CD4-positive, alpha-beta T cell (primary cell): ENCODE measurements around the gene DRC3. TPM values are rescaled to one million over a fixed set of nuclear protein-coding genes. Genes with fewer than 3 reads are reported as not detected.

ENCODE experiments used
- ATAC-seq: fragments of 200-7000 bp; cut with Tn5 transposase; one replicate; pipeline ENCODE4 v1.10.0; 2022; ENCODE audit warnings: mild to moderate bottlenecking; ENCODE audit not compliant: poor library complexity
- CTCF ChIA-PET: fragments of 350-600 bp; sonication (Branson Sonifier 250); formaldehyde crosslinking; loops from one replicate; lab custom pipeline; 2021; ENCODE audit warnings: antibody characterized with exemption, inconsistent platforms; lab: Charles Lee
- POLR2A ChIA-PET: fragments of 350-600 bp; sonication (Branson Sonifier 250); formaldehyde crosslinking; loops from one replicate; lab custom pipeline; 2021; ENCODE audit warnings: antibody characterized with exemption, inconsistent platforms; lab: Charles Lee
- DNase-seq, 14 experiments: peaks; one replicate each; pipeline ENCODE4 v3.0.0-alpha.2; 2013 to 2020; ENCODE audit warnings: mixed read lengths in 2 of 14
- H3K27ac ChIP-seq, 2 donors: one replicate each; pipeline versions ENCODE4 v1.5.1 to v1.7.0; 2013; ENCODE audit warnings: low read length in 2 of 2, low read depth in 1 of 2, mild to moderate bottlenecking in 1 of 2
- H3K27me3 ChIP-seq, 2 experiments: 1 replicate in 1 of 2; 2 replicates in 1 of 2; pipeline versions ENCODE4 v1.6.1 to v1.7.0; 2013; ENCODE audit warnings: low read length in 2 of 2, control low read depth in 1 of 2, mild to moderate bottlenecking in 1 of 2, moderate library complexity in 1 of 2; ENCODE audit not compliant: insufficient read depth in 2 of 2, control insufficient read depth in 1 of 2
- H3K36me3 ChIP-seq: one replicate; pipeline ENCODE4 v1.6.1; 2013; ENCODE audit warnings: low read length, control low read depth; ENCODE audit not compliant: insufficient read depth
- H3K4me1 ChIP-seq: one replicate; pipeline ENCODE4 v1.6.1; 2013; ENCODE audit warnings: low read length, control low read depth; ENCODE audit not compliant: insufficient read depth
- H3K4me3 ChIP-seq: one replicate; pipeline ENCODE4 v1.5.1; 2013; ENCODE audit warnings: mild to moderate bottlenecking, low read length, moderate library complexity
- H3K9me3 ChIP-seq, 2 experiments: 1 replicate in 1 of 2; 2 replicates in 1 of 2; pipeline versions ENCODE4 v1.6.1 to v1.7.0; 2013; ENCODE audit warnings: low read length in 2 of 2, mild to moderate bottlenecking in 2 of 2, control low read depth in 1 of 2, moderate library complexity in 1 of 2; ENCODE audit not compliant: control insufficient read depth in 1 of 2, insufficient read depth in 1 of 2
- H3K27ac Mint-ChIP-seq: one replicate; pipeline ENCODE4 v1.8.0; 2020; ENCODE audit warnings: mixed read lengths
- H3K27me3 Mint-ChIP-seq: one replicate; pipeline ENCODE4 v1.8.0; 2021; ENCODE audit warnings: mixed read lengths
- H3K36me3 Mint-ChIP-seq: one replicate; pipeline ENCODE4 v1.8.0; 2021; ENCODE audit warnings: low read depth, mixed read lengths
- H3K4me1 Mint-ChIP-seq: one replicate; pipeline ENCODE4 v1.8.0; 2021; ENCODE audit warnings: low read depth, mixed read lengths
- H3K4me3 Mint-ChIP-seq: one replicate; pipeline ENCODE4 v1.8.0; 2020; ENCODE audit warnings: mild to moderate bottlenecking, mixed read lengths
- H3K9me3 Mint-ChIP-seq: one replicate; pipeline ENCODE4 v1.8.0; 2020; ENCODE audit warnings: mixed read lengths
- intact Hi-C, 2 experiments: fragments of 100-400 bp; cut with DNase I in 1 of 2; cut with micrococcal nuclease in 1 of 2; formaldehyde crosslinking; loops; one replicate each; pipeline versions ENCODE4 v1.15.1 to v1.9.0; 2023 to 2025; cut with DNase I, micrococcal nuclease
- total RNA-seq, 174 experiments: library from RNA in 2 of 174; stranded (reverse) in 2 of 174; gene quantifications; one replicate each; pipeline ENCODE4 v1.2.3 and lab custom pipeline; 2021 to 2026
- TF ChIP-seq, protein P1 (sequence below): fragments of 200-600 bp; IDR thresholded peaks from one replicate; pipeline ENCODE4 v1.8.0; 2022; ENCODE audit warnings: antibody characterized with exemption, mild to moderate bottlenecking

DRC3 gene
- total RNA-seq, 2 experiments from 2014 or later, result 0.11 TPM; not detected in 1

- Histone ChIP-seq H3K36me3 (peaks cover 4% of the 10 kb centered on the region), H3K4me3 (no peak overlapping the region), H3K4me1 (peaks cover 55% of the 10 kb centered on the region), H3K27ac (peak overlapping the region; percentile 64 to 92), H3K9me3 (no peaks in the 10 kb centered on the region), H3K27me3 (no peaks in the 10 kb centered on the region)
- Mint-ChIP-seq H3K4me3 (peak overlapping the region; percentile 85), H3K27me3 (no peaks in the 10 kb centered on the region), H3K4me1 (peaks cover 76% of the 10 kb centered on the region), H3K36me3 (peaks cover 37% of the 10 kb centered on the region), H3K9me3 (no peaks in the 10 kb centered on the region), H3K27ac (peak overlapping the region; percentile 97)
- TF ChIP-seq, protein P1, sequence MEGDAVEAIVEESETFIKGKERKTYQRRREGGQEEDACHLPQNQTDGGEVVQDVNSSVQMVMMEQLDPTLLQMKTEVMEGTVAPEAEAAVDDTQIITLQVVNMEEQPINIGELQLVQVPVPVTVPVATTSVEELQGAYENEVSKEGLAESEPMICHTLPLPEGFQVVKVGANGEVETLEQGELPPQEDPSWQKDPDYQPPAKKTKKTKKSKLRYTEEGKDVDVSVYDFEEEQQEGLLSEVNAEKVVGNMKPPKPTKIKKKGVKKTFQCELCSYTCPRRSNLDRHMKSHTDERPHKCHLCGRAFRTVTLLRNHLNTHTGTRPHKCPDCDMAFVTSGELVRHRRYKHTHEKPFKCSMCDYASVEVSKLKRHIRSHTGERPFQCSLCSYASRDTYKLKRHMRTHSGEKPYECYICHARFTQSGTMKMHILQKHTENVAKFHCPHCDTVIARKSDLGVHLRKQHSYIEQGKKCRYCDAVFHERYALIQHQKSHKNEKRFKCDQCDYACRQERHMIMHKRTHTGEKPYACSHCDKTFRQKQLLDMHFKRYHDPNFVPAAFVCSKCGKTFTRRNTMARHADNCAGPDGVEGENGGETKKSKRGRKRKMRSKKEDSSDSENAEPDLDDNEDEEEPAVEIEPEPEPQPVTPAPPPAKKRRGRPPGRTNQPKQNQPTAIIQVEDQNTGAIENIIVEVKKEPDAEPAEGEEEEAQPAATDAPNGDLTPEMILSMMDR, result no peak
- POLR2A ChIA-PET, result interaction anchor here (0.6 to 7.7 kb wide), 5 partner anchors 12 to 208 kb away, joined by 3 to 115 read pairs (median 5); partner anchors contain the start of genes DRC3 and TOM1L2
- DNase-seq, result no peak
- ATAC-seq, result no peak
- CTCF ChIA-PET, result interaction anchor here (2.8 to 3.0 kb wide), 2 partner anchors 14 to 38 kb away, joined by 8 to 15 read pairs; partner anchors contain the start of genes DRC3 and TOM1L2
- intact Hi-C loops, result no loop called here
Observed at GRCh38 chr17:17957584-17957916, 15.1 kb upstream of the DRC3 start.

DNA sequence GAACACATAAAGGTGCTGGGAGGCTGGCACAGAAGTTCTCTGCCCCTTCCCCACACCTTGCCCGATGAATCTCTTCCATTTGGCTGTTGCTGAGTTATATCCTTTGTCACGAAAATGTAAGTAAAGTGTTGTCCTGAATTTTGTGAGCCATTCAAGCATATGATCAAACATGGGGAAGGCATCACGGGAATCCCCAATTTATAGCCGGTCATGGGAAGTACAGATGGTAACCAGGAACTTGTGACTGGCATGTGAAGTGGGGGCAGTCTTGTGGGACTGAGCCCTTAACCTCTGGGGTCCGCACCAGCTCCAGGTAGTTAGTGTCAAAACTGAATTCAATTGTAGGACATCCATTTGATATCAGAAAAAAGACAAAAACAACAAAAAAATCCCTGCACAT lies 13.7 kb upstream of the DRC3 start:
- H3K27me3 ChIP-seq, result no peaks in the 10 kb centered on the region
- ChIA-PET POLR2A (interaction anchor here (0.6 to 7.7 kb wide), 4 partner anchors 8 to 1418 kb away, joined by 3 to 115 read pairs (median 3); partner anchors contain the start of genes DRC3 and TOM1L2), CTCF (interaction anchor here (0.9 to 3.0 kb wide), 3 partner anchors 9 to 13 kb away, joined by 3 to 15 read pairs (median 5); partner anchors contain the start of genes DRC3 and TOM1L2)
- Mint-ChIP-seq H3K4me1 (peaks cover 79% of the 10 kb centered on the region), H3K27ac (peak overlapping the region; percentile 97), H3K9me3 (no peaks in the 10 kb centered on the region), H3K36me3 (peaks cover 34% of the 10 kb centered on the region), H3K4me3 (peak overlapping the region; percentile 85), H3K27me3 (no peaks in the 10 kb centered on the region)
- intact Hi-C loops, result loop anchor here (2.0 kb wide), 1 partner anchor 14 kb away; the partner anchor contains the start of genes DRC3 (in 2 of the 2) and TOM1L2 (in 2 of the 2)
- H3K9me3 ChIP-seq, result no peaks in the 10 kb centered on the region
- peak in 3 of 14 experiments; percentile 27 to 56 (median 56) for DNase-seq
- peak overlapping the region; percentile 64 to 92 for H3K27ac ChIP-seq
- H3K36me3 ChIP-seq, result peaks cover 4% of the 10 kb centered on the region
- no peak for ATAC-seq
- peak overlapping the region; percentile 46 for H3K4me3 ChIP-seq
- H3K4me1 ChIP-seq, result peaks cover 46% of the 10 kb centered on the region
- TF ChIP-seq, protein P1, result no peak

DNA sequence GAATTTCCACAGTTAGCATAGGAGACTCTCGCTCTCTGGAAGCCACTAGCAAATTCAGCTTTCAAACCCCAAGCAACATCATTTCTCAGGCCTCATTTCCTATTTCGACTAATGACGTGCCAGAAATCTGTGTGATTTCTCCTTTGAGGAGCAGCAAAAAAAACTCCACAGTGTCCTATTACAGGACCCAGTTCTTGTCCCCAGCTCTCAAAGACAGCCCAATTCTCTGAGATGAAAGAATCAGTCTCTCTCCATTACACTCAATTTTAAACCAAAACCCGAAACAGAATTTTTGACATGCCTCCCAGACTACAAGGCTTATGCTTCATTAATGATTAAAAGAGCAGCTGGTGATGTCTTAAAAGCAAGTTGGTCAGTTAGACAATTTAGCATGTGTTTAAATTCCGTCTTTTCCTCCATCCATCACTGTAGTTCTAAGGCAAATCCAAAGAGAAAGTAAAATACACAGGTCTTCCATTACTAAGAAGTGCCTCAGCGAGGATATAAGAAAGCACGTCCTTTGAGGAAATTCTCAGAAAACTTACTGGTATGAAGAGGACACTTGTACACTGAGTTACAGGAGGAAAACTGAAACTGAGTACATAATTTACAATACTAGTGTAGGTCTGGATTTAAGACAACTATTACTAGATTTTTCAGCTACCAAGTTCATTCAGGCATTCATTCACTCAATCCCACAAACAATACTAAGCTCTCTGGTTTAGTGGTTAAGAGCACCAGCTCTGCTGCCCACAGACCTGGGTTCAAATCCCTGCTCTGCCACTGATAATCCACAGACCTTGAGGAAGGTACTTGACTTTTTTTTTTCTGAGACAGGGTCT lies 12.9 kb upstream of the DRC3 start:
- peak; percentile 37 for ATAC-seq

More for the DNA sequence above, 12.9 kb upstream of the DRC3 start:
- Histone ChIP-seq H3K27me3 (no peaks in the 10 kb centered on the region), H3K4me3 (peak overlapping the region; percentile 46), H3K4me1 (peaks cover 45% of the 10 kb centered on the region), H3K9me3 (no peaks in the 10 kb centered on the region), H3K36me3 (peaks cover 6% of the 10 kb centered on the region), H3K27ac (peak overlapping the region; percentile 64 to 92)
- peak overlapping the region; percentile 85 for H3K4me3 Mint-ChIP-seq
- peaks cover 75% of the 10 kb centered on the region for H3K4me1 Mint-ChIP-seq
- peaks cover 28% of the 10 kb centered on the region for H3K36me3 Mint-ChIP-seq
- H3K27ac Mint-ChIP-seq, result peak overlapping the region; percentile 97
- DNase-seq, result peak in 4 of 14 experiments; percentile 16 to 68 (median 49)
- ChIA-PET CTCF (interaction anchor here (0.6 to 3.0 kb wide), 6 partner anchors 8 to 99 kb away, joined by 3 to 15 read pairs (median 3); partner anchors contain the start of genes DRC3 and TOM1L2), POLR2A (interaction anchor here (7.7 kb wide), 1 partner anchor 12 kb away, joined by 115 read pairs; the partner anchor contains the start of genes DRC3 and TOM1L2)
- intact Hi-C loops, result loop anchor here (2.0 kb wide), 1 partner anchor 13 kb away; the partner anchor contains the start of genes DRC3 (in 2 of the 2) and TOM1L2 (in 2 of the 2)
- H3K27me3 Mint-ChIP-seq, result no peaks in the 10 kb centered on the region
- TF ChIP-seq, protein P1, result no peak
- H3K9me3 Mint-ChIP-seq, result no peaks in the 10 kb centered on the region
